Measurements from ENCODE around the gene CTSV.
"Not testable (repeated sequence)": the region's sequence is repeated elsewhere in the genome, so short reads cannot be mapped to it uniquely, and the experiment has no call there.

GRCh38 chr9:97012617-97013016 lies 26.3 kb downstream of the CTSV start:
- TF ChIP-seq CTCF, EZH2phosphoT487 (IDR thresholded peaks at IDR 0.05; ENCODE audit: low read length): not testable (repeated sequence)
